ENCODE measurements around the gene LDHB.
"Not testable (repeated sequence)": the region's sequence is repeated elsewhere in the genome, so short reads cannot be mapped to it uniquely, and the experiment has no call there.

Gene LDHB

DNA sequence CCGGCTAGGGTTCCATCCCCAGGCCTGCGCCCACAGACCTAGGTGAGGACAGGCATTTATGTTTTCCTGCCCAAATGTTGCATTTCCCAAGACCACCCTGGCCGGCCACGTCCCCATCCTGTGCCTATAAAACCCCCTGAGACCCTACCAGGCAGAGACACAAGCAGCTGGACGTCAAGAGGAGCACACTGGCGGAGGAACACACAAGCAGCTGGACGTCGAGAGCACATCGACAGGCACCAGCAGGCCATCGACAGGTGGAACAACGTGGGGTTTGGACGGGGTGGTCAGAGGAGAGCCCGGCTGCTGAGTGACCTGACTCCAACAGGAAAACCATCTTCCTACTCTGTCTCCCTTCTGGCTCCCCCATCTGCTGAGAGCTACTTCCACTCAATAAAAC lies 19.6 kb upstream of the LDHB start:
- no peak overlapping the region for H2AFZ ChIP-seq (ENCODE audit: low read depth)
- no peak overlapping the region for H3K27ac ChIP-seq
- TF ChIP-seq, protein P1, sequence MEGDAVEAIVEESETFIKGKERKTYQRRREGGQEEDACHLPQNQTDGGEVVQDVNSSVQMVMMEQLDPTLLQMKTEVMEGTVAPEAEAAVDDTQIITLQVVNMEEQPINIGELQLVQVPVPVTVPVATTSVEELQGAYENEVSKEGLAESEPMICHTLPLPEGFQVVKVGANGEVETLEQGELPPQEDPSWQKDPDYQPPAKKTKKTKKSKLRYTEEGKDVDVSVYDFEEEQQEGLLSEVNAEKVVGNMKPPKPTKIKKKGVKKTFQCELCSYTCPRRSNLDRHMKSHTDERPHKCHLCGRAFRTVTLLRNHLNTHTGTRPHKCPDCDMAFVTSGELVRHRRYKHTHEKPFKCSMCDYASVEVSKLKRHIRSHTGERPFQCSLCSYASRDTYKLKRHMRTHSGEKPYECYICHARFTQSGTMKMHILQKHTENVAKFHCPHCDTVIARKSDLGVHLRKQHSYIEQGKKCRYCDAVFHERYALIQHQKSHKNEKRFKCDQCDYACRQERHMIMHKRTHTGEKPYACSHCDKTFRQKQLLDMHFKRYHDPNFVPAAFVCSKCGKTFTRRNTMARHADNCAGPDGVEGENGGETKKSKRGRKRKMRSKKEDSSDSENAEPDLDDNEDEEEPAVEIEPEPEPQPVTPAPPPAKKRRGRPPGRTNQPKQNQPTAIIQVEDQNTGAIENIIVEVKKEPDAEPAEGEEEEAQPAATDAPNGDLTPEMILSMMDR (conservative IDR thresholded peaks at IDR 0.05; ENCODE audit: low read depth, low read length), result no peak
- H3K4me1 ChIP-seq (ENCODE audit: low read depth, poor library complexity, severe bottlenecking), result no peaks in the 10 kb centered on the region
- H3K9ac ChIP-seq, result no peak overlapping the region
- H3K27me3 ChIP-seq (ENCODE audit: insufficient read depth, low read depth), result no peaks in the 10 kb centered on the region
- no peak overlapping the region for H3K4me3 ChIP-seq (IDR thresholded peaks at IDR 0.05; ENCODE audit: insufficient read depth, low read depth, low read length)
- H3K79me2 ChIP-seq (ENCODE audit: insufficient read depth, low read depth), result no peaks in the 10 kb centered on the region
- no peaks in the 10 kb centered on the region for H4K20me1 ChIP-seq (ENCODE audit: insufficient read depth)
- H3K4me2 ChIP-seq, result no peak overlapping the region
- H3K36me3 ChIP-seq (ENCODE audit: insufficient read depth), result no peaks in the 10 kb centered on the region

DNA sequence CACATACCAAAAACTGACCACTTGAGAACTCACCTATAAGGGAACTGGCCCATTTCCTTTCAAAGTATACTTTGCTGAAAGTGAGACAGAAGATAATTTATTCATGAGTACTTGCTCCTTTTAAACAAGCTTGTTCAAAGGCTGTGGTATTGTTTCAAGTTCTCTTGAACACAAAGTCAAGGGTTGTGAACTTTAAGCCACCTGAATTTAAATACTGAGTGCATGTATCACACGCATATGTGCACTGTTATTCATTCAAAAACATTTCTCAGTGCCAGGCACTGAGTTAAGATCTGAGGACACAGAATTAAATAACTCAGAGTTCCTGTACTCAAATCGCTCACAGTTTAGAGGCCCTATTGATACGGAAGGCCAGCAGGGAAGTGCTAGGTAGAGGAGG lies 19.1 kb upstream of the LDHB start:
- H3K27ac ChIP-seq, result no peak overlapping the region
- H3K79me2 ChIP-seq (ENCODE audit: insufficient read depth, low read depth), result no peaks in the 10 kb centered on the region
- TF ChIP-seq, protein P1 (conservative IDR thresholded peaks at IDR 0.05; ENCODE audit: low read depth, low read length), result no peak
- H3K27me3 ChIP-seq (ENCODE audit: insufficient read depth, low read depth), result no peaks in the 10 kb centered on the region
- no peak overlapping the region for H3K4me2 ChIP-seq
- no peak overlapping the region for H2AFZ ChIP-seq (ENCODE audit: low read depth)
- no peak overlapping the region for H3K4me3 ChIP-seq (IDR thresholded peaks at IDR 0.05; ENCODE audit: insufficient read depth, low read depth, low read length)
- no peaks in the 10 kb centered on the region for H4K20me1 ChIP-seq (ENCODE audit: insufficient read depth)
- H3K4me1 ChIP-seq (ENCODE audit: low read depth, poor library complexity, severe bottlenecking), result no peaks in the 10 kb centered on the region
- no peak overlapping the region for H3K9ac ChIP-seq
- no peaks in the 10 kb centered on the region for H3K36me3 ChIP-seq (ENCODE audit: insufficient read depth)

DNA sequence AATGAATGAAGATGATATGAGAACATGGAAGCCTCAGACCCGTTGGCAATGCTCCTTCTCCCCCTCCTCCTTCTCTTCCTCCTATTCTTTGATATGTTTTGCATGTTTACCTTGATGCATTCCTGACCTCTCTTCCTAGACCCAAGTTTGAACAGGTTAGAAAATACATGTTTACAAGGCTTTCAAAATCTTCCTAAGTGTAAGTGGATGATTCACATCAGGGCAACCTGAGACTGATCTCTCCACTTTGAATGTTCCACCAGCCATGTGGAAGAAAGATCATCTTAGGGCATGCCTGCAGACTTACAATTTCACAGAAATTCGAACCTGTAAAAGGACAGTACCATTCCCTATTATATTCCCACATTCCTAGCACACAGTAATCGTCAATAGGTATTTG lies 18.0 kb upstream of the LDHB start:
- TF ChIP-seq, protein P1 (conservative IDR thresholded peaks at IDR 0.05; ENCODE audit: low read depth, low read length), result no peak
- Histone ChIP-seq H3K79me2 (ENCODE audit: insufficient read depth, low read depth) (no peaks in the 10 kb centered on the region), H3K4me2 (no peak overlapping the region), H3K9ac (no peak overlapping the region), H3K4me1 (ENCODE audit: low read depth, poor library complexity, severe bottlenecking) (no peaks in the 10 kb centered on the region), H3K4me3 (IDR thresholded peaks at IDR 0.05; ENCODE audit: insufficient read depth, low read depth, low read length) (no peak overlapping the region), H3K27me3 (ENCODE audit: insufficient read depth, low read depth) (no peaks in the 10 kb centered on the region), H2AFZ (ENCODE audit: low read depth) (no peak overlapping the region), H3K27ac (no peak overlapping the region), H4K20me1 (ENCODE audit: insufficient read depth) (no peaks in the 10 kb centered on the region), H3K36me3 (ENCODE audit: insufficient read depth) (no peaks in the 10 kb centered on the region)

DNA sequence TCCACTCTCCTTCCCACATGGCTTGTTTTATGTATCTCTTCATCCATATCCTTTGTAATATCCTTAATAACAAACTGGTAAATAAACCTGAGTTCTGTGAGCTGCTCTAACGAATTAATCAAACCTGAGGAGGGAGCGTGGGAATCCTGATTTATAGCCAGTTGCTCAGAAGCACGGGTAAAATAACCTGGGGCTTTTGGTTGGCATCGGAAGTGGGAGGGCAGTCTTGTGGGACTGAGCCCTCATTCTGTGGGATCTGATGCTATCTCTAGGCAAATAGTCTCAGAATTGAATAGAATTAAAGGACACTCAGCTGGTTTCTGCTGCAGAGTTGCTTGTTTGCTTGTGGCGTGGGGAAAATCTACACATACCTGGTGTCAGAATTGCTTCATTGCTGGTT lies 17.5 kb upstream of the LDHB start:
- Histone ChIP-seq H4K20me1 (ENCODE audit: insufficient read depth) (no peaks in the 10 kb centered on the region), H3K9ac (no peak overlapping the region), H3K4me2 (no peak overlapping the region), H3K27me3 (ENCODE audit: insufficient read depth, low read depth) (no peaks in the 10 kb centered on the region), H3K36me3 (ENCODE audit: insufficient read depth) (no peaks in the 10 kb centered on the region), H3K4me1 (ENCODE audit: low read depth, poor library complexity, severe bottlenecking) (no peaks in the 10 kb centered on the region), H3K79me2 (ENCODE audit: insufficient read depth, low read depth) (no peaks in the 10 kb centered on the region), H3K4me3 (IDR thresholded peaks at IDR 0.05; ENCODE audit: insufficient read depth, low read depth, low read length) (no peak overlapping the region), H3K27ac (no peak overlapping the region), H2AFZ (ENCODE audit: low read depth) (no peak overlapping the region)
- TF ChIP-seq, protein P1 (conservative IDR thresholded peaks at IDR 0.05; ENCODE audit: low read depth, low read length), result no peak

DNA sequence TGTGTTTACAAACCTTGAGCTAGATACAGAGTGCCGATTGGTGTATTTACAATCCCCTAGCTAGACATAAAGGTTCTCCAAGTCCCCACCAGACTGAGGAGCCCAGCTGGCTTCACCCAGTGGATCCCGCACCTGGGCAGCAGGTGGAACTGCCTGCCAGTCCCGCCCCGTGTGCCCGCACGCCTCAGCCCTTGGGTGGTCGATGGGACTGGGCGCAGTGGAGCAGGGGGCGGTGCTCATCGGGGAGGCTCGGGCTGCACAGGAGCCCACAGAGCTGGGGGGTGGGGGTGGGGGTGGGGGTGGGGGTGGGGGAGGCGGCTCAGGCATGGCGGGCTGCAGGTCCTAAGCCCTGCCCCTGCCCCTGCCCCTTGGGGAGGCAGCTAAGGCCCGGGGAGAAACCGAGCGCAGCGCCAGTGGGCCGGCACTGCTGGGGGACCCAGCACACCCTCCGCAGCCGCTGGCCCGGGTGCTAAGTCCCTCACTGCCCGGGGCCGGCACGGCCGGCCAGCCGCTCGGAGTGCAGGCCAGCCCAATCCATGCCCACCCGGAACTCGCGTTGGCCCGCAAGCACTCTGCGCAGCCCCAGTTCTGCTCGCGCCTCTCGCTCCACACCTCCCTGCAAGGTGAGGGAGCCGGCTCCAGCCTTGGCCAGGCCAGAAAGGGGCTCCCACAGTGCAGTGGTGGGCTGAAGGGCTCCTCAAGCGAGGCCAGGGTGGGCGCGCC lies 16.3 kb upstream of the LDHB start:
- not testable (repeated sequence) for H2AFZ ChIP-seq (ENCODE audit: low read depth); H3K4me1 ChIP-seq (ENCODE audit: low read depth, poor library complexity, severe bottlenecking); H3K36me3 ChIP-seq (ENCODE audit: insufficient read depth); H3K4me2 ChIP-seq; H3K79me2 ChIP-seq (ENCODE audit: insufficient read depth, low read depth); H3K4me3 ChIP-seq (IDR thresholded peaks at IDR 0.05; ENCODE audit: insufficient read depth, low read depth, low read length); H3K27ac ChIP-seq; H4K20me1 ChIP-seq (ENCODE audit: insufficient read depth); H3K9ac ChIP-seq; H3K27me3 ChIP-seq (ENCODE audit: insufficient read depth, low read depth)
